HCT116 (cell line): ENCODE results near the gene PRSS22. TPM values are rescaled to one million over a fixed set of nuclear protein-coding genes. Genes with fewer than 3 reads are reported as not detected.

Source experiments
- ATAC-seq: fragments of 200-7000 bp; cut with Tn5 transposase; 2 replicates; pipeline ENCODE4 v1.9.1; 2020; ENCODE audit warnings: mild to moderate bottlenecking, moderate library complexity
- BruUV-seq: library from RNA; stranded (reverse); fragments of 400-500 nt; replicated peaks from 2 replicates; lab custom pipeline; 2021; lab: Mats Ljungman, UMichigan
- CTCF ChIA-PET: fragments of 300-600 bp; sonication (Branson Sonifier 250); formaldehyde crosslinking; loops from one replicate; lab custom pipeline; 2021; ENCODE audit warnings: antibody characterized with exemption; lab: Charles Lee
- POLR2A ChIA-PET: fragments of 300-600, 350-600 bp; sonication (Branson Sonifier 250); formaldehyde crosslinking; loops from one replicate; lab custom pipeline; 2021; ENCODE audit warnings: antibody characterized with exemption; lab: Charles Lee
- RAD21 ChIA-PET, 2 experiments: fragments of 300-600 bp; sonication (Branson Sonifier 250); formaldehyde crosslinking; loops; one replicate each; lab custom pipeline; 2023; ENCODE audit warnings: low total read pairs in 2 of 2; ENCODE audit not compliant: uncharacterized antibody in 2 of 2, unreplicated experiment in 2 of 2, low non-redundant PET in 1 of 2; lab: Charles Lee
- DNase-seq: peaks from one replicate; pipeline ENCODE4 v3.0.0-alpha.2; 2010; ENCODE audit warnings: low read depth, low spot score
- H2AFZ ChIP-seq: fragments of 200-600 bp; shearing (Covaris generic), sonication (generic); 2 replicates; pipeline ENCODE4 v1.6.1; 2017; ENCODE audit warnings: low read depth, mixed run types, mixed read lengths, antibody characterized with exemption, low read length; ENCODE audit not compliant: poor library complexity, severe bottlenecking
- H3K27ac ChIP-seq: 2 replicates; pipeline ENCODE4 v1.5.1; 2012; ENCODE audit warnings: low read depth, low read length
- H3K27me3 ChIP-seq: fragments of 200-600 bp; sonication (generic); 2 replicates; pipeline ENCODE4 v1.6.1; 2016; ENCODE audit warnings: mixed run types, low read length, mixed read lengths; ENCODE audit not compliant: insufficient read depth
- H3K36me3 ChIP-seq, 2 experiments: fragments of 200-500 bp in 1 of 2; fragments of 200-600 bp in 1 of 2; sonication (Bioruptor generic) in 1 of 2; sonication (generic) in 1 of 2; 2 replicates each; pipeline versions ENCODE4 v1.5.1 to v1.6.1; 2014 to 2016; ENCODE audit warnings: low read length in 2 of 2, inconsistent platforms in 1 of 2, mixed read lengths in 1 of 2, mixed run types in 1 of 2; ENCODE audit not compliant: insufficient read depth in 2 of 2, control insufficient read depth in 1 of 2
- H3K4me1 ChIP-seq, 2 experiments: fragments of 200-600 bp in 1 of 2; sonication (generic) in 1 of 2; 2 replicates each; pipeline versions ENCODE4 v1.5.1 to v1.6.1; 2012 to 2017; ENCODE audit warnings: low read length in 2 of 2, inconsistent platforms in 1 of 2, mild to moderate bottlenecking in 1 of 2, mixed read lengths in 1 of 2, mixed run types in 1 of 2, moderate library complexity in 1 of 2; ENCODE audit not compliant: insufficient read depth in 2 of 2, control insufficient read depth in 1 of 2
- H3K4me2 ChIP-seq: fragments of 200-600 bp; sonication (generic); 2 replicates; pipeline ENCODE4 v1.6.1; 2017; ENCODE audit warnings: mixed run types, low read length, mixed read lengths
- H3K4me3 ChIP-seq, 2 experiments: fragments of 200-600 bp in 1 of 2; sonication (generic) in 1 of 2; replicated peaks in 1 of 2; 2 replicates each; pipeline ENCODE4 v1.5.1; 2011 to 2016; ENCODE audit warnings: low read length in 2 of 2, control low read depth in 1 of 2, low read depth in 1 of 2, mild to moderate bottlenecking in 1 of 2, mixed read lengths in 1 of 2, mixed run types in 1 of 2
- H3K79me2 ChIP-seq: fragments of 200-600 bp; sonication (generic); 2 replicates; pipeline ENCODE4 v1.6.1; 2017; ENCODE audit warnings: mild to moderate bottlenecking, mixed run types, low read length, moderate library complexity, mixed read lengths; ENCODE audit not compliant: insufficient read depth
- H3K9ac ChIP-seq: fragments of 200-600 bp; sonication (generic); 2 replicates; pipeline ENCODE4 v1.6.1; 2016; ENCODE audit warnings: low read length, mixed read lengths
- H3K9me2 ChIP-seq: fragments of 200-600 bp; sonication (generic), shearing (Covaris generic); 2 replicates; pipeline ENCODE4 v1.6.1; 2017; ENCODE audit warnings: mixed run types, mild to moderate bottlenecking, moderate library complexity; ENCODE audit not compliant: insufficient read depth
- H3K9me3 ChIP-seq, 2 experiments: fragments of 200-500 bp in 1 of 2; fragments of 200-600 bp in 1 of 2; sonication (Bioruptor generic) in 1 of 2; sonication (generic) in 1 of 2; 2 replicates each; pipeline ENCODE4 v1.6.1; 2014 to 2017; ENCODE audit warnings: low read length in 2 of 2, mixed read lengths in 2 of 2, inconsistent platforms in 1 of 2, low read depth in 1 of 2, mild to moderate bottlenecking in 1 of 2, mixed run types in 1 of 2, moderate library complexity in 1 of 2; ENCODE audit not compliant: control insufficient read depth in 1 of 2, insufficient read depth in 1 of 2
- H4K20me1 ChIP-seq: fragments of 200-600 bp; sonication (generic), shearing (Covaris generic); 2 replicates; pipeline ENCODE4 v1.6.1; 2017; ENCODE audit warnings: mixed run types, mild to moderate bottlenecking, moderate library complexity; ENCODE audit not compliant: insufficient read depth
- EGR1 ChIP-seq: IDR thresholded peaks from 2 replicates; pipeline ENCODE4 v1.6.1; 2012; ENCODE audit warnings: low read depth
- ELF1 ChIP-seq: IDR thresholded peaks from 2 replicates; pipeline ENCODE4 v1.6.1; 2012; ENCODE audit warnings: low read depth, borderline replicate concordance
- EZH2phosphoT487 ChIP-seq: fragments of 200-600 bp; IDR thresholded peaks from 2 replicates; pipeline ENCODE4 v1.6.1; 2018; ENCODE audit warnings: antibody characterized with exemption, borderline replicate concordance
- JUND ChIP-seq: IDR thresholded peaks from 2 replicates; pipeline ENCODE4 v1.6.1; 2012
- MAX ChIP-seq: IDR thresholded peaks from 2 replicates; pipeline ENCODE4 v1.6.1; 2012
- POLR2A ChIP-seq: IDR thresholded peaks from 2 replicates; pipeline ENCODE4 v1.7.0; 2011; ENCODE audit warnings: borderline replicate concordance; ENCODE audit not compliant: insufficient read depth, insufficient read length; ENCODE audit errors: extremely low read depth
- POLR2AphosphoS5 ChIP-seq: IDR thresholded peaks from 2 replicates; pipeline ENCODE4 v1.6.1; 2011; ENCODE audit warnings: mild to moderate bottlenecking, low read depth, low read length, moderate library complexity
- RAD21 ChIP-seq: IDR thresholded peaks from 2 replicates; pipeline ENCODE4 v1.6.1; 2012; ENCODE audit warnings: low read depth, mild to moderate bottlenecking
- SP1 ChIP-seq: IDR thresholded peaks from 2 replicates; pipeline ENCODE4 v1.6.1; 2012; ENCODE audit warnings: low read depth
- SRF ChIP-seq: IDR thresholded peaks from 2 replicates; pipeline ENCODE4 v1.6.1; 2012; ENCODE audit warnings: low read depth
- TCF7L2 ChIP-seq: IDR thresholded peaks from 2 replicates; pipeline ENCODE4 v1.7.0; 2011; ENCODE audit warnings: borderline replicate concordance, inconsistent platforms; ENCODE audit not compliant: insufficient read depth, insufficient read length; ENCODE audit errors: extremely low read depth
- ZFX ChIP-seq: fragments of 450-650 bp; IDR thresholded peaks from 2 replicates; pipeline ENCODE4 v1.6.1; 2017
- ZNF274 ChIP-seq: fragments of 200-500 bp; sonication (Bioruptor generic); IDR thresholded peaks from 2 replicates; pipeline ENCODE4 v1.6.1; 2014; ENCODE audit warnings: mild to moderate bottlenecking, low read depth, low read length, inconsistent platforms
- intact Hi-C: fragments of 100-400 bp; cut with micrococcal nuclease; formaldehyde crosslinking; loops from 2 replicates; pipeline ENCODE4 v1.10.0; 2022
- total RNA-seq: library from RNA; stranded (reverse); gene quantifications from one replicate; pipeline ENCODE4 v1.2.1, GENCODE V29; 2021; ENCODE audit not compliant: unreplicated experiment

Gene PRSS22
- total RNA-seq, 1 experiment from 2014 or later, result 20.2 TPM

GRCh38 chr16:2846511-2847310 is 11.3 kb downstream of the PRSS22 start:
- H3K4me2 ChIP-seq, result peak overlapping the region; percentile 38
- CTCF ChIA-PET, result no interaction called here
- ATAC-seq (no peak), DNase-seq (no peak)
- H3K27ac ChIP-seq, result peak overlapping the region; percentile 17
- H3K27me3 ChIP-seq, result no peaks in the 10 kb centered on the region
- H3K9me3 ChIP-seq, result no peaks in the 10 kb centered on the region
- RAD21 ChIA-PET, result no interaction called here
- intact Hi-C loops, result no loop called here
- peaks cover 5 to 35% of the 10 kb centered on the region in 2 experiments; a peak in 3 of 4 replicates for H3K4me1 ChIP-seq
- H3K4me3 ChIP-seq, result no peak overlapping the region
- TF ChIP-seq POLR2AphosphoS5 (no peak), ELF1 (no peak), POLR2A (no peak), SP1 (no peak), MAX (no peak), EGR1 (no peak), RAD21 (no peak), TCF7L2 (no peak), SRF (no peak), ZFX (no peak), EZH2phosphoT487 (no peak), JUND (no peak), ZNF274 (no peak)
- no peaks in the 10 kb centered on the region for H3K79me2 ChIP-seq
- no peak overlapping the region for H3K9ac ChIP-seq
- H3K9me2 ChIP-seq, result no peaks in the 10 kb centered on the region
- no peaks in the 10 kb centered on the region for H4K20me1 ChIP-seq
- no peak overlapping the region for H2AFZ ChIP-seq
- POLR2A ChIA-PET, result no interaction called here
- no TSS peak for BruUV-seq
- no peaks in the 10 kb centered on the region for H3K36me3 ChIP-seq
